ENCODE results near the gene MAF.

MAF gene

DNA sequence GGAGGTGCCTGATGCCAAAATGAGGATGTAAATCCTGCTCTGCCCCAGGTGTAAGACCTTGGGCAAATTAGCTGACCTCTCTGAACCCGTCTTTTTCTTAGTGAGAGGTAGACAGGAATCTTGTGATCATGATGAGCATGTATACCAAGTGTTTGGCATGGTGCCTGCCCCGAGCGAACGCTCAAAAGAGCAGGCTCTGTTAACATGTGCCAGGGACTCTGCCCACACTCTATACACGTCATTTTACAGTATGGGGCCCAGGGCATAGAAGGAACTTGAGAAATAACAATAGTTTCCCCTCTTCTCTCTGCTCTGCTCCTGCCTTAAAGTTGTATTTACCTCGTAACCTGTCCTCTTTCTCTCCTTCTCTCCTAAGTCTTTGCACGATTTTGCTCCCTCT lies 9.3 kb upstream of the MAF start:
- H3K27me3 ChIP-seq, result no peaks in the 10 kb centered on the region
- TF ChIP-seq, protein P1, sequence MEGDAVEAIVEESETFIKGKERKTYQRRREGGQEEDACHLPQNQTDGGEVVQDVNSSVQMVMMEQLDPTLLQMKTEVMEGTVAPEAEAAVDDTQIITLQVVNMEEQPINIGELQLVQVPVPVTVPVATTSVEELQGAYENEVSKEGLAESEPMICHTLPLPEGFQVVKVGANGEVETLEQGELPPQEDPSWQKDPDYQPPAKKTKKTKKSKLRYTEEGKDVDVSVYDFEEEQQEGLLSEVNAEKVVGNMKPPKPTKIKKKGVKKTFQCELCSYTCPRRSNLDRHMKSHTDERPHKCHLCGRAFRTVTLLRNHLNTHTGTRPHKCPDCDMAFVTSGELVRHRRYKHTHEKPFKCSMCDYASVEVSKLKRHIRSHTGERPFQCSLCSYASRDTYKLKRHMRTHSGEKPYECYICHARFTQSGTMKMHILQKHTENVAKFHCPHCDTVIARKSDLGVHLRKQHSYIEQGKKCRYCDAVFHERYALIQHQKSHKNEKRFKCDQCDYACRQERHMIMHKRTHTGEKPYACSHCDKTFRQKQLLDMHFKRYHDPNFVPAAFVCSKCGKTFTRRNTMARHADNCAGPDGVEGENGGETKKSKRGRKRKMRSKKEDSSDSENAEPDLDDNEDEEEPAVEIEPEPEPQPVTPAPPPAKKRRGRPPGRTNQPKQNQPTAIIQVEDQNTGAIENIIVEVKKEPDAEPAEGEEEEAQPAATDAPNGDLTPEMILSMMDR (IDR thresholded peaks at IDR 0.05; ENCODE audit: low read depth, low read length), result no peak
- H3K4me3 ChIP-seq (ENCODE audit: low read depth, low read length), result no peak overlapping the region
- H3K36me3 ChIP-seq, result no peaks in the 10 kb centered on the region
- DNase-seq, result no peak
- no peaks in the 10 kb centered on the region; the same call in 1 of the 2 replicates for H3K9me3 ChIP-seq
- H3K4me1 ChIP-seq, result no peaks in the 10 kb centered on the region

DNA sequence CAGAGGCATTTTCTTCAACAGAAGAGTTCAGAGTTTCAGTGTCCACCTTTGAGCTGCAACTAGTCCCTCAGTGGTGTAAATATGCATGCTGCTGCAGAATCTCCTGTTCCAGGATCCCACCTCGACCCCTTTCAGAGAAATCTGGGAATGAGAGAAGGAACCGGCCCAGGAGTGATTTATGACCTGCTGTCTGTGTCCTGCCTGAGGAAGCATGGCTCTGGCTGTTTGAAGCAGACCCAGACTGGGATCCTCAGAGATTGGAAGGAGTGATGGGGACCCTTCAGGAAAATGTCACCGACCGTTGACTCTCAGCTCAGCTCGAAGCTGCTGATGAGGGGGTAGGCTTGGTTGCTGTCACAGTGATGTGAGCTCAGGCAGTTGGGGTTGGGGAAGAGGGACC lies 8.4 kb upstream of the MAF start:
- Histone ChIP-seq H3K4me3 (ENCODE audit: low read depth, low read length) (no peak overlapping the region), H3K4me1 (no peaks in the 10 kb centered on the region), H3K27me3 (no peaks in the 10 kb centered on the region), H3K36me3 (no peaks in the 10 kb centered on the region), H3K9me3 (no peaks in the 10 kb centered on the region; the same call in 1 of the 2 replicates)
- DNase-seq, result no peak
- TF ChIP-seq, protein P1 (IDR thresholded peaks at IDR 0.05; ENCODE audit: low read depth, low read length), result no peak

DNA sequence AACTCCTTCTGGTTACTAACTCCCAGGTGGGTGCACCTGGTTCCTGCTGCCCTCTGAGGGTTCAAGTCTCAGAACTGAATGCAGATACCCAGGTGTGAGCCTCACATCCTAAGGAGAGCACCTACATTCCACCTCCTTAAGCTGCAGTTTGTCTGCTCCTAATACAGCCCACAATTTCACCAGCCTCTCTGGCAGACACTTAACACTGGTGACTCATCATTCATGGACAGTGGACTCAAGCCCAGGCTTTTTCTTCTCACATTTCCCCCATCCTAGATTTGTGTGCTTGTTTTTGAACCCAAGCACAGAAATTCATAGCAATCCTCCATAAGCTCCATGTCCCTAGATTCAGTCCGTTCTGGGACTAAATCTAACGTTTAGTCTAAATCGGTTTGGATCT lies 7.0 kb upstream of the MAF start:
- H3K27me3 ChIP-seq, result no peaks in the 10 kb centered on the region

GRCh38 chr16:79605999-79606398 lies 5.5 kb upstream of the MAF start:
- TF ChIP-seq, protein P1 (IDR thresholded peaks at IDR 0.05; ENCODE audit: low read depth, low read length), result no peak
- Histone ChIP-seq H3K27me3 (peaks cover 7% of the 10 kb centered on the region), H3K36me3 (no peaks in the 10 kb centered on the region), H3K4me1 (no peaks in the 10 kb centered on the region), H3K9me3 (no peaks in the 10 kb centered on the region; the same call in 1 of the 2 replicates), H3K4me3 (ENCODE audit: low read depth, low read length) (no peak overlapping the region)
- DNase-seq, result no peak

More for the DNA sequence above, 7.0 kb upstream of the MAF start:
- TF ChIP-seq, protein P1 (IDR thresholded peaks at IDR 0.05; ENCODE audit: low read depth, low read length), result no peak
- H3K4me3 ChIP-seq (ENCODE audit: low read depth, low read length), result no peak overlapping the region
- no peaks in the 10 kb centered on the region; the same call in 1 of the 2 replicates for H3K9me3 ChIP-seq
- DNase-seq, result no peak
- H3K4me1 ChIP-seq, result no peaks in the 10 kb centered on the region
- no peaks in the 10 kb centered on the region for H3K36me3 ChIP-seq

DNA sequence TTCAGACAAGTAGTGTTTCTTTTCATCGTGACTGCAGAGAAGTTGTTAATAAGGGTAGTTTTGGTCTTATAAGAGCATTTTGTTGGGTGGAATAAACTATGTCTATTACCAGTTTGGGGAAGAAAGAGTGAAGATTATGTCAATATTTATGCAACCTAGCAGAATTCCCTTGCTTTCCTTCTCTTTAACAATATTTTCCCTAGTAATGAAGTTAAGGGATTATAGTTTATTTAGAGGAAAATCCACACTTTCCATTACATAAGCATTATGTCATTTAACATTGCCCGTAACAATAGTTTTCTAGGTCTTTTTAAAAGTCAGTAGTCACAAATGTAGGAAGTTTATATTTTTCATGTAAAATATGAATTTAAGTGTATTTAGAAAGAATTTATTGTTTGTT lies 2.5 kb upstream of the MAF start:
- TF ChIP-seq, protein P1 (IDR thresholded peaks at IDR 0.05; ENCODE audit: low read depth, low read length), result no peak
- DNase-seq, result no peak
- H3K36me3 ChIP-seq, result no peaks in the 10 kb centered on the region
- peaks cover 25% of the 10 kb centered on the region for H3K27me3 ChIP-seq
- H3K9me3 ChIP-seq, result no peaks in the 10 kb centered on the region; the same call in 1 of the 2 replicates
- H3K4me1 ChIP-seq, result no peaks in the 10 kb centered on the region
- H3K4me3 ChIP-seq (ENCODE audit: low read depth, low read length), result no peak overlapping the region

GRCh38 chr16:79602628-79603014 lies 2.1 kb upstream of the MAF start:
- TF ChIP-seq, protein P1 (IDR thresholded peaks at IDR 0.05; ENCODE audit: low read depth, low read length), result no peak
- no peaks in the 10 kb centered on the region; the same call in 1 of the 2 replicates for H3K9me3 ChIP-seq
- no peak for DNase-seq
- no peaks in the 10 kb centered on the region for H3K4me1 ChIP-seq
- H3K27me3 ChIP-seq, result peaks cover 25% of the 10 kb centered on the region
- H3K4me3 ChIP-seq (ENCODE audit: low read depth, low read length), result no peak overlapping the region
- H3K36me3 ChIP-seq, result no peaks in the 10 kb centered on the region
